IMR-90 (cell line): ENCODE data around the gene COL9A2. TPM values are rescaled to one million over a fixed set of nuclear protein-coding genes. Genes with fewer than 3 reads are reported as not detected.
A peak's percentile ranks its signal among the peaks of the same experiment; 100 is the strongest.

Source experiments
- ATAC-seq: fragments of 200-7000 bp; cut with Tn5 transposase; 2 replicates; pipeline ENCODE4 v1.9.1; 2020; ENCODE audit warnings: low read depth, mild to moderate bottlenecking, moderate library complexity
- BruUV-seq: library from RNA; stranded (reverse); fragments of 400-500 nt; replicated peaks from 2 replicates; lab custom pipeline; 2021; lab: Mats Ljungman, UMichigan
- CTCF ChIA-PET: fragments of 300-600 bp; formaldehyde crosslinking; extraction: SDS; loops from one replicate; lab custom pipeline; 2021; ENCODE audit warnings: antibody characterized with exemption; lab: Yijun Ruan, JAX
- POLR2A ChIA-PET: fragments of 300-600 bp; sonication (Branson Sonifier 250); formaldehyde crosslinking; loops from one replicate; lab custom pipeline; 2022; ENCODE audit warnings: antibody characterized with exemption; ENCODE audit not compliant: unreplicated experiment; lab: Charles Lee
- DNase-seq: peaks from one replicate; pipeline ENCODE4 v3.0.0; 2013
- H2AFZ ChIP-seq: replicated peaks from 2 replicates; pipeline ENCODE3; 2013; ENCODE audit warnings: low read length, mild to moderate bottlenecking; ENCODE audit not compliant: poor library complexity
- H2AK5ac ChIP-seq: 2 replicates; pipeline ENCODE4 v1.6.1; 2013; ENCODE audit warnings: low read depth, low read length, inconsistent platforms
- H2AK9ac ChIP-seq: replicated peaks from 2 replicates; pipeline ENCODE3; 2013; ENCODE audit warnings: mild to moderate bottlenecking, low read depth, low read length, moderate library complexity; ENCODE audit not compliant: poor library complexity
- H2BK120ac ChIP-seq: 2 replicates; pipeline ENCODE4 v1.6.1; 2013; ENCODE audit warnings: low read depth, low read length, inconsistent platforms
- H2BK15ac ChIP-seq: 3 replicates; pipeline ENCODE4 v1.6.1; 2013; ENCODE audit warnings: low read depth, low read length, inconsistent platforms
- H2BK20ac ChIP-seq: 2 replicates; pipeline ENCODE4 v1.6.1; 2013; ENCODE audit warnings: low read depth, mild to moderate bottlenecking, inconsistent platforms, low read length, moderate library complexity
- H2BK5ac ChIP-seq: 2 replicates; pipeline ENCODE4 v1.6.1; 2013; ENCODE audit warnings: mild to moderate bottlenecking, low read depth, low read length, inconsistent platforms; ENCODE audit not compliant: poor library complexity, severe bottlenecking
- H3K14ac ChIP-seq: replicated peaks from 2 replicates; pipeline ENCODE4 v1.6.1; 2013; ENCODE audit warnings: low read depth, low read length, inconsistent platforms
- H3K18ac ChIP-seq: 2 replicates; pipeline ENCODE4 v1.6.1; 2013; ENCODE audit warnings: low read depth, low read length, control low read depth
- H3K23ac ChIP-seq: 2 replicates; pipeline ENCODE4 v1.6.1; 2013; ENCODE audit warnings: low read depth, low read length, inconsistent platforms
- H3K27ac ChIP-seq: 2 replicates; pipeline ENCODE4 v1.5.1; 2013; ENCODE audit warnings: mild to moderate bottlenecking, control low read depth, low read length; ENCODE audit not compliant: insufficient read depth
- H3K27me3 ChIP-seq: 2 replicates; pipeline ENCODE4 v1.6.1; 2013; ENCODE audit warnings: low read length; ENCODE audit not compliant: control insufficient read depth, insufficient read depth
- H3K36me3 ChIP-seq: 2 replicates; pipeline ENCODE4 v1.6.1; 2013; ENCODE audit warnings: low read length, mixed read lengths; ENCODE audit not compliant: control insufficient read depth, insufficient read depth
- H3K4ac ChIP-seq: 2 replicates; pipeline ENCODE4 v1.6.1; 2013; ENCODE audit warnings: low read depth, low read length, inconsistent platforms
- H3K4me1 ChIP-seq: 2 replicates; pipeline ENCODE4 v1.6.1; 2013; ENCODE audit warnings: low read length, mixed read lengths; ENCODE audit not compliant: control insufficient read depth, insufficient read depth
- H3K4me2 ChIP-seq: 2 replicates; pipeline ENCODE4 v1.6.1; 2013; ENCODE audit warnings: low read depth, mild to moderate bottlenecking, control low read depth, low read length, moderate library complexity
- H3K4me3 ChIP-seq: 2 replicates; pipeline ENCODE4 v1.5.1; 2013; ENCODE audit warnings: low read depth, mild to moderate bottlenecking, control low read depth, low read length, moderate library complexity; ENCODE audit not compliant: insufficient read depth
- H3K56ac ChIP-seq: 2 replicates; pipeline ENCODE4 v1.6.1; 2013; ENCODE audit warnings: low read length, inconsistent platforms; ENCODE audit not compliant: insufficient read depth; ENCODE audit errors: extremely low read depth
- H3K79me1 ChIP-seq, 2 experiments: 2 replicates each; pipeline ENCODE4 v1.6.1; 2013; ENCODE audit warnings: low read length in 2 of 2, inconsistent platforms in 1 of 2, low read depth in 1 of 2
- H3K9ac ChIP-seq: 2 replicates; pipeline ENCODE4 v1.6.1; 2013; ENCODE audit warnings: low read depth, low read length, control low read depth
- H3K9me1 ChIP-seq: 2 replicates; pipeline ENCODE4 v1.6.1; 2013; ENCODE audit warnings: low read length, inconsistent platforms; ENCODE audit not compliant: insufficient read depth
- H3K9me3 ChIP-seq: 2 replicates; pipeline ENCODE4 v1.6.1; 2013; ENCODE audit warnings: low read length; ENCODE audit not compliant: control insufficient read depth, insufficient read depth
- H4K20me1 ChIP-seq: 2 replicates; pipeline ENCODE4 v1.6.1; 2013; ENCODE audit warnings: low read length, inconsistent platforms; ENCODE audit not compliant: insufficient read depth
- H4K5ac ChIP-seq: 2 replicates; pipeline ENCODE4 v1.6.1; 2013; ENCODE audit warnings: mild to moderate bottlenecking, low read depth, low read length, control low read depth
- H4K8ac ChIP-seq, 2 experiments: 2 replicates each; pipeline ENCODE4 v1.6.1; 2013; ENCODE audit warnings: low read depth in 2 of 2, low read length in 2 of 2, control low read depth in 1 of 2, inconsistent platforms in 1 of 2
- H4K91ac ChIP-seq: 2 replicates; pipeline ENCODE4 v1.6.1; 2013; ENCODE audit warnings: low read depth, low read length, inconsistent platforms; ENCODE audit not compliant: insufficient read depth
- MAFK ChIP-seq: IDR thresholded peaks from 2 replicates; pipeline ENCODE4 v1.6.1; 2012; ENCODE audit warnings: low read depth, low read length, improper control_type of control experiment
- WGBS, 2 experiments: methylation state at CpG; one replicate each; pipeline versions ENCODE4 v1.1.5 to v1.1.7; 2013; ENCODE audit warnings: missing lambda C conversion rate in 2 of 2; ENCODE audit not compliant: insufficient read length in 1 of 2; ENCODE audit errors: extremely low coverage in 2 of 2; 5-methylcytosine and 5-hydroxymethylcytosine counted together
- dilution Hi-C: fragments of 300-500 bp; cut with HindIII; formaldehyde crosslinking; loops from one replicate; pipeline ENCODE4 v1.14.3; 2018; ENCODE audit warnings: low sequenced_read_pairs; ENCODE audit not compliant: unreplicated experiment
- in situ Hi-C: fragments of 300-500 bp; cut with MboI; formaldehyde crosslinking; loops from 3 replicates; pipeline ENCODE4 v1.14.3; 2019; ENCODE audit warnings: low sequenced_read_pairs, inconsistent platforms, mixed read lengths
- intact Hi-C: fragments of 100-400 bp; cut with micrococcal nuclease; formaldehyde crosslinking; loops from 2 replicates; pipeline ENCODE4 v1.10.0; 2022
- polyA plus RNA-seq, 3 experiments: library from polyadenylated mRNA; depleted of rRNA; stranded (reverse); fragments of >200 nt; gene quantifications; 2 replicates each; pipeline ENCODE4 v1.2.3, GENCODE V29; 2012; ENCODE audit warnings: low replicate concordance in 1 of 3
- total RNA-seq: library from RNA; depleted of rRNA; stranded (reverse); fragments of >200 nt; gene quantifications from 2 replicates; pipeline ENCODE4 v1.2.3, GENCODE V29; 2012

The COL9A2 gene
- total and polyA plus RNA-seq, 2 of the 4 experiments (the other 2 are of a cell fraction), result 0.90 to 1.6 TPM

GRCh38 chr1:40308036-40308727 lies 8.9 kb downstream of the COL9A2 start:
- ChIA-PET CTCF (no interaction called here), POLR2A (no interaction called here)
- Histone ChIP-seq H3K4me3 (no peak overlapping the region), H3K36me3 (no peaks in the 10 kb centered on the region), H3K9me1 (no peaks in the 10 kb centered on the region; the same call in 1 of the 2 replicates), H4K5ac (no peak overlapping the region), H2BK20ac (no peak overlapping the region), H2AK9ac (no peak overlapping the region), H3K14ac (no peak overlapping the region), H3K23ac (no peak overlapping the region), H3K9me3 (no peaks in the 10 kb centered on the region), H4K91ac (no peak overlapping the region), H4K8ac (no peak overlapping the region), H3K18ac (no peak overlapping the region), H3K27me3 (no peaks in the 10 kb centered on the region; the same call in 1 of the 2 replicates), H3K79me1 (no peaks in the 10 kb centered on the region), H2AFZ (peak overlapping the region; percentile 9), H3K9ac (no peak overlapping the region), H3K4ac (no peak overlapping the region), H2BK5ac (no peak overlapping the region), H2BK120ac (no peak overlapping the region), H4K20me1 (no peaks in the 10 kb centered on the region), H3K27ac (no peak overlapping the region), H2BK15ac (no peak overlapping the region), H2AK5ac (no peak overlapping the region), H3K56ac (no peak overlapping the region), H3K4me2 (no peak overlapping the region), H3K4me1 (no peaks in the 10 kb centered on the region)
- ATAC-seq (no peak; the same call in 1 of the 2 replicates), DNase-seq (no peak)
- no peak for TF ChIP-seq MAFK
- no TSS peak for BruUV-seq
- dilution Hi-C loops (no loop called here), in situ Hi-C loops (no loop called here), intact Hi-C loops (no loop called here)
- 20% methylated on average over 1 of the region's 6 CpGs; no CpG with 5 or more reads in 1 of the 2 experiments for WGBS, 2 experiments
